Spinal cord (tissue), 10 donors: Measurements from ENCODE around the gene FASN. TPM values are rescaled to one million over a fixed set of nuclear protein-coding genes. Genes with fewer than 3 reads are reported as not detected.
A peak's percentile ranks its signal among the peaks of the same experiment; 100 is the strongest.

Experiments
- DNase-seq, 6 donors: peaks; one replicate each; pipeline versions ENCODE4 v3.0.0 to v3.0.0-alpha.2; 2013 to 2015; ENCODE audit warnings: low spot score in 6 of 6, low read depth in 4 of 6
- H3K27ac ChIP-seq: one replicate; pipeline ENCODE4 v1.5.1; 2013; ENCODE audit warnings: low read depth, low read length, control low read depth
- H3K27me3 ChIP-seq: one replicate; pipeline ENCODE4 v1.6.1; 2013; ENCODE audit warnings: low read length; ENCODE audit not compliant: control insufficient read depth, insufficient read depth
- H3K36me3 ChIP-seq: one replicate; pipeline ENCODE4 v1.6.1; 2013; ENCODE audit warnings: low read length; ENCODE audit not compliant: control insufficient read depth, insufficient read depth
- H3K4me1 ChIP-seq: one replicate; pipeline ENCODE4 v1.6.1; 2013; ENCODE audit warnings: low read length; ENCODE audit not compliant: control insufficient read depth, insufficient read depth
- H3K4me3 ChIP-seq: one replicate; pipeline ENCODE4 v1.5.1; 2013; ENCODE audit warnings: low read depth, low read length, control low read depth
- H3K9me3 ChIP-seq: one replicate; pipeline ENCODE4 v1.6.1; 2013; ENCODE audit warnings: low read length; ENCODE audit not compliant: control insufficient read depth, insufficient read depth
- WGBS: methylation state at CpG from one replicate; pipeline ENCODE4 v1.1.5; 2013; ENCODE audit warnings: missing lambda C conversion rate; ENCODE audit not compliant: insufficient coverage; 5-methylcytosine and 5-hydroxymethylcytosine counted together
- polyA plus RNA-seq, 2 donors: library from polyadenylated mRNA; unstranded; fragments of 120-200 nt; gene quantifications; one replicate each; pipeline ENCODE4 v1.2.1, GENCODE V29; 2013; ENCODE audit not compliant: insufficient read length in 2 of 2
- total RNA-seq, 2 donors: library from RNA; depleted of rRNA in 1 of 2; stranded (reverse); fragments of 120-200 nt in 1 of 2; fragments of >200 nt in 1 of 2; gene quantifications; one replicate each; pipeline versions ENCODE4 v1.2.3 to v1.2.4, GENCODE V29; 2013 to 2014
- donor health status: healthy.

Gene FASN
- total and polyA plus RNA-seq, 4 donors = 57.7 to 184 (median 110) TPM

GRCh38 chr17:82058855-82059249, 39.2 kb downstream of the FASN start:
- Histone ChIP-seq H3K36me3 (peaks cover 100% of the 10 kb centered on the region), H3K4me3 (no peak overlapping the region), H3K4me1 (peaks cover 12% of the 10 kb centered on the region), H3K9me3 (no peaks in the 10 kb centered on the region), H3K27ac (no peak overlapping the region), H3K27me3 (no peaks in the 10 kb centered on the region)
- no peak for DNase-seq
- 79% methylated on average over 10 of the region's 10 CpGs for WGBS

- Histone ChIP-seq H3K36me3 (peaks cover 100% of the 10 kb centered on the region), H3K4me3 (no peak overlapping the region), H3K4me1 (peaks cover 14% of the 10 kb centered on the region), H3K27me3 (no peaks in the 10 kb centered on the region), H3K9me3 (no peaks in the 10 kb centered on the region), H3K27ac (no peak overlapping the region)
- WGBS = 79% methylated on average over 17 of the region's 17 CpGs
- no peak for DNase-seq
Observed at GRCh38 chr17:82058230-82058854, 39.7 kb downstream of the FASN start.

GRCh38 chr17:82056729-82057621, 41.1 kb downstream of the FASN start:
- Histone ChIP-seq H3K4me1 (peaks cover 26% of the 10 kb centered on the region), H3K4me3 (no peak overlapping the region), H3K36me3 (peaks cover 91% of the 10 kb centered on the region), H3K27me3 (no peaks in the 10 kb centered on the region), H3K9me3 (no peaks in the 10 kb centered on the region), H3K27ac (no peak overlapping the region)
- WGBS = 91% methylated on average over 28 of the region's 29 CpGs
- DNase-seq = no peak

GRCh38 chr17:82055965-82056728, 41.9 kb downstream of the FASN start:
- Histone ChIP-seq H3K36me3 (peaks cover 83% of the 10 kb centered on the region), H3K27ac (no peak overlapping the region), H3K9me3 (no peaks in the 10 kb centered on the region), H3K27me3 (no peaks in the 10 kb centered on the region), H3K4me1 (peaks cover 26% of the 10 kb centered on the region), H3K4me3 (no peak overlapping the region)
- 92% methylated on average over 27 of the region's 28 CpGs for WGBS
- DNase-seq = no peak

GRCh38 chr17:82055023-82055964, 42.7 kb downstream of the FASN start:
- Histone ChIP-seq H3K27ac (no peak overlapping the region), H3K27me3 (no peaks in the 10 kb centered on the region), H3K4me3 (no peak overlapping the region), H3K36me3 (peaks cover 80% of the 10 kb centered on the region), H3K9me3 (no peaks in the 10 kb centered on the region), H3K4me1 (peaks cover 35% of the 10 kb centered on the region)
- DNase-seq = no peak
- WGBS = 80% methylated on average over 23 of the region's 26 CpGs

GRCh38 chr17:82054351-82055022, 43.5 kb downstream of the FASN start:
- DNase-seq = no peak
- Histone ChIP-seq H3K27me3 (no peaks in the 10 kb centered on the region), H3K4me1 (peaks cover 43% of the 10 kb centered on the region), H3K36me3 (peaks cover 80% of the 10 kb centered on the region), H3K4me3 (no peak overlapping the region), H3K27ac (no peak overlapping the region), H3K9me3 (no peaks in the 10 kb centered on the region)
- WGBS = 95% methylated on average over 38 of the region's 38 CpGs

GRCh38 chr17:82053556-82054263, 44.3 kb downstream of the FASN start:
- Histone ChIP-seq H3K27me3 (no peaks in the 10 kb centered on the region), H3K27ac (no peak overlapping the region), H3K4me3 (no peak overlapping the region), H3K9me3 (no peaks in the 10 kb centered on the region), H3K36me3 (peaks cover 80% of the 10 kb centered on the region), H3K4me1 (peaks cover 43% of the 10 kb centered on the region)
- DNase-seq = no peak
- WGBS = 93% methylated on average over 25 of the region's 28 CpGs

- no peak overlapping the region for H3K27ac ChIP-seq
- H3K9me3 ChIP-seq = no peaks in the 10 kb centered on the region
- peaks cover 43% of the 10 kb centered on the region for H3K4me1 ChIP-seq
- WGBS = 91% methylated on average over 19 of the region's 19 CpGs
- DNase-seq = no peak
- no peaks in the 10 kb centered on the region for H3K27me3 ChIP-seq
- peak overlapping the region; percentile 58 for H3K4me3 ChIP-seq
- peaks cover 80% of the 10 kb centered on the region for H3K36me3 ChIP-seq
Observed at GRCh38 chr17:82053130-82053529, 44.9 kb downstream of the FASN start.
